Vagina (tissue), 2 donors: ENCODE data around the gene FRMPD2. TPM values are rescaled to one million over a fixed set of nuclear protein-coding genes. Genes with fewer than 3 reads are reported as not detected.

Source experiments
- DNase-seq, 2 donors: peaks; one replicate each; pipeline ENCODE4 v3.0.0-alpha.2; 2017; ENCODE audit errors: extremely low spot score in 2 of 2
- H3K27ac ChIP-seq: fragments of 200-600 bp; sonication (generic); one replicate; pipeline ENCODE4 v1.5.1; 2019
- H3K27me3 ChIP-seq: fragments of 200-600 bp; sonication (generic); one replicate; pipeline ENCODE4 v1.5.1; 2019
- H3K36me3 ChIP-seq, 2 donors: fragments of 200-600 bp; sonication (generic); one replicate each; pipeline ENCODE4 v1.5.1; 2017 to 2019
- H3K4me1 ChIP-seq: fragments of 200-600 bp; sonication (generic); one replicate; pipeline ENCODE4 v1.5.1; 2019
- H3K4me3 ChIP-seq, 2 donors: fragments of 200-600 bp; sonication (generic); 1 replicate in 1 of 2; 2 replicates in 1 of 2; pipeline ENCODE4 v1.5.1; 2016 to 2019
- H3K9me3 ChIP-seq: fragments of 200-600 bp; sonication (generic); one replicate; pipeline ENCODE4 v1.5.1; 2019
- CTCF ChIP-seq, 3 experiments: fragments of 450-650 bp in 2 of 3; fragments of 200-600 bp in 1 of 3; sonication (generic) in 1 of 3; IDR thresholded peaks; one replicate each; pipeline ENCODE4 v1.5.1; 2017 to 2019; ENCODE audit warnings: antibody characterized with exemption in 3 of 3, mild to moderate bottlenecking in 2 of 3, moderate library complexity in 2 of 3
- POLR2A ChIP-seq, 2 donors: fragments of 450-650 bp; IDR thresholded peaks; one replicate each; pipeline ENCODE4 v1.6.1; 2017; ENCODE audit warnings: antibody characterized with exemption in 2 of 2, mild to moderate bottlenecking in 2 of 2, moderate library complexity in 2 of 2
- POLR2AphosphoS5 ChIP-seq, 2 donors: sonication (generic); formaldehyde crosslinking; IDR thresholded peaks; one replicate each; pipeline ENCODE4 v1.9.0; 2017; ENCODE audit warnings: antibody characterized with exemption in 2 of 2, mild to moderate bottlenecking in 2 of 2, low read depth in 1 of 2; ENCODE audit not compliant: insufficient read depth in 1 of 2
- intact Hi-C: fragments of 100-400 bp; cut with DNase I; formaldehyde crosslinking; loops from one replicate; pipeline ENCODE4 v1.15.1; 2023
- total RNA-seq: library from RNA; depleted of rRNA; stranded (reverse); fragments of >200 nt; gene quantifications from one replicate; pipeline ENCODE4 v1.2.3, GENCODE V29; 2016

The FRMPD2 gene
- total RNA-seq, 1 donor from 2014 or later = not detected

- Histone ChIP-seq H3K27ac (no peak overlapping the region), H3K4me1 (peaks cover 31% of the 10 kb centered on the region), H3K36me3 (no peaks in the 10 kb centered on the region), H3K9me3 (no peaks in the 10 kb centered on the region), H3K27me3 (no peaks in the 10 kb centered on the region), H3K4me3 (no peak overlapping the region)
- no peak for TF ChIP-seq POLR2AphosphoS5 (IDR thresholded peaks at IDR 0.05; ENCODE audit: insufficient read depth in 1 of 2, low read depth in 1 of 2)
- DNase-seq = no peak
- intact Hi-C loops = no loop called here
Observed at GRCh38 chr10:48309711-48310226, 35.3 kb upstream of the FRMPD2 start.

GRCh38 chr10:48307711-48308018 is 33.2 kb upstream of the FRMPD2 start:
- DNase-seq = no peak
- intact Hi-C loops = no loop called here
- Histone ChIP-seq H3K4me3 (peak overlapping the region; percentile 70 to 78), H3K27me3 (no peaks in the 10 kb centered on the region), H3K27ac (peak overlapping the region; percentile 92), H3K9me3 (no peaks in the 10 kb centered on the region), H3K4me1 (peaks cover 29% of the 10 kb centered on the region), H3K36me3 (no peaks in the 10 kb centered on the region)
- no peak for TF ChIP-seq CTCF (IDR thresholded peaks at IDR 0.05)
- no peak for TF ChIP-seq POLR2A (IDR thresholded peaks at IDR 0.05)
- no peak for TF ChIP-seq POLR2AphosphoS5 (IDR thresholded peaks at IDR 0.05; ENCODE audit: insufficient read depth in 1 of 2, low read depth in 1 of 2)

GRCh38 chr10:48306870-48307710 is 32.6 kb upstream of the FRMPD2 start:
- intact Hi-C loops = no loop called here
- no peaks in the 10 kb centered on the region for H3K36me3 ChIP-seq
- H3K27me3 ChIP-seq = no peaks in the 10 kb centered on the region
- no peak for DNase-seq
- peak overlapping the region; percentile 70 to 78 for H3K4me3 ChIP-seq
- TF ChIP-seq POLR2AphosphoS5 (IDR thresholded peaks at IDR 0.05; ENCODE audit: insufficient read depth in 1 of 2, low read depth in 1 of 2) (peak in 1 of 2 donors; percentile 39), POLR2A (IDR thresholded peaks at IDR 0.05) (no peak), CTCF (IDR thresholded peaks at IDR 0.05) (no peak)
- no peaks in the 10 kb centered on the region for H3K9me3 ChIP-seq
- H3K4me1 ChIP-seq = peaks cover 29% of the 10 kb centered on the region
- peak overlapping the region; percentile 92 for H3K27ac ChIP-seq

GRCh38 chr10:48306265-48306869 is 31.9 kb upstream of the FRMPD2 start, which contains the start of gene MAPK8:
TSS of gene MAPK8 (plus strand) at chr10:48306677. CDS start at chr10:48401661, 94,984 bp downstream.
- Histone ChIP-seq H3K4me3 (peak within 1 kb of the TSS; percentile 70 to 78), H3K27ac (peak within 1 kb of the TSS; percentile 92), H3K9me3 (no peaks in the 10 kb centered on the region), H3K27me3 (no peaks in the 10 kb centered on the region), H3K4me1 (peaks cover 29% of the 10 kb centered on the region), H3K36me3 (no peaks in the 10 kb centered on the region)
- TF ChIP-seq POLR2AphosphoS5 (IDR thresholded peaks at IDR 0.05; ENCODE audit: insufficient read depth in 1 of 2, low read depth in 1 of 2) = peak in 1 of 2 donors; percentile 21
- peak; percentile 74 to 93 for TF ChIP-seq POLR2A (IDR thresholded peaks at IDR 0.05)
- no peak for TF ChIP-seq CTCF (IDR thresholded peaks at IDR 0.05)
- intact Hi-C loops = no loop called here
- DNase-seq = no peak

GRCh38 chr10:48305905-48306264 is 31.4 kb upstream of the FRMPD2 start:
- intact Hi-C loops = no loop called here
- no peak for DNase-seq
- no peak for TF ChIP-seq POLR2AphosphoS5 (IDR thresholded peaks at IDR 0.05; ENCODE audit: insufficient read depth in 1 of 2, low read depth in 1 of 2)
- TF ChIP-seq POLR2A (IDR thresholded peaks at IDR 0.05) = no peak
- TF ChIP-seq CTCF (IDR thresholded peaks at IDR 0.05) = no peak
- H3K27ac ChIP-seq = peak overlapping the region; percentile 92
- H3K4me3 ChIP-seq = peak overlapping the region; percentile 70 to 78
- H3K9me3 ChIP-seq = no peaks in the 10 kb centered on the region
- H3K36me3 ChIP-seq = no peaks in the 10 kb centered on the region
- H3K27me3 ChIP-seq = no peaks in the 10 kb centered on the region
- peaks cover 29% of the 10 kb centered on the region for H3K4me1 ChIP-seq
